Measurements from ENCODE around the gene SHANK1.
A peak's percentile ranks its signal among the peaks of the same experiment; 100 is the strongest.
"Not testable (repeated sequence)": the region's sequence is repeated elsewhere in the genome, so short reads cannot be mapped to it uniquely, and the experiment has no call there.

SHANK1 gene

DNA sequence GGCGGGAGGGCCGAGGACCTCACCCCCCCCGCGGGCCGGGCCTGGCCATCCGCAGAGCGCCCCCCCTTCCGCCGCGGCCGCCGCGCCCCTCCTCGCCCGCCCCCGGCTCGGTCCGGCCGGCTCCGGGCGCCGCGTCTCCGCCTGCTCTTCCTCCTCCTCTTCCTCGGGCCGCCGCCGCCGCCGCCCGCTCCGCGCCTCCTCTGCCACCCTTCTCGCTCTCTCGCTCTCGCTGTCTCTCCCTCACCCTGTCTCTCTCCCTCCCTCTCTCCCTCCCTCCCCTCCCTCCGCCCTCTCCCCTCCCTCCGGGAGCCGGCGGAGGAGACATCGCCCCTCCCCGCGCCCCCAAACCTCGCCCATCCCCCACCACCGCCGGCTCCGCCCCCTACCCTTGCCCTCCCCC, at the start of gene SHANK1:
Gene SHANK1 (minus strand): TSS at position 237 of the 400 bp plus-strand sequence. CDS start 2,883 bp downstream, outside the sequence.
- ChIA-PET CTCF (no interaction called here), POLR2A (no interaction called here)
- peak within 1 kb of the TSS; percentile 62 for H3K4me3 ChIP-seq (ENCODE audit: low read depth, low read length)
- DNase-seq (ENCODE audit: low read depth, low spot score), result no peak
- TF ChIP-seq, protein P1, sequence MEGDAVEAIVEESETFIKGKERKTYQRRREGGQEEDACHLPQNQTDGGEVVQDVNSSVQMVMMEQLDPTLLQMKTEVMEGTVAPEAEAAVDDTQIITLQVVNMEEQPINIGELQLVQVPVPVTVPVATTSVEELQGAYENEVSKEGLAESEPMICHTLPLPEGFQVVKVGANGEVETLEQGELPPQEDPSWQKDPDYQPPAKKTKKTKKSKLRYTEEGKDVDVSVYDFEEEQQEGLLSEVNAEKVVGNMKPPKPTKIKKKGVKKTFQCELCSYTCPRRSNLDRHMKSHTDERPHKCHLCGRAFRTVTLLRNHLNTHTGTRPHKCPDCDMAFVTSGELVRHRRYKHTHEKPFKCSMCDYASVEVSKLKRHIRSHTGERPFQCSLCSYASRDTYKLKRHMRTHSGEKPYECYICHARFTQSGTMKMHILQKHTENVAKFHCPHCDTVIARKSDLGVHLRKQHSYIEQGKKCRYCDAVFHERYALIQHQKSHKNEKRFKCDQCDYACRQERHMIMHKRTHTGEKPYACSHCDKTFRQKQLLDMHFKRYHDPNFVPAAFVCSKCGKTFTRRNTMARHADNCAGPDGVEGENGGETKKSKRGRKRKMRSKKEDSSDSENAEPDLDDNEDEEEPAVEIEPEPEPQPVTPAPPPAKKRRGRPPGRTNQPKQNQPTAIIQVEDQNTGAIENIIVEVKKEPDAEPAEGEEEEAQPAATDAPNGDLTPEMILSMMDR (IDR thresholded peaks at IDR 0.05; ENCODE audit: insufficient read depth, low read length, missing control alignments), result no peak

DNA sequence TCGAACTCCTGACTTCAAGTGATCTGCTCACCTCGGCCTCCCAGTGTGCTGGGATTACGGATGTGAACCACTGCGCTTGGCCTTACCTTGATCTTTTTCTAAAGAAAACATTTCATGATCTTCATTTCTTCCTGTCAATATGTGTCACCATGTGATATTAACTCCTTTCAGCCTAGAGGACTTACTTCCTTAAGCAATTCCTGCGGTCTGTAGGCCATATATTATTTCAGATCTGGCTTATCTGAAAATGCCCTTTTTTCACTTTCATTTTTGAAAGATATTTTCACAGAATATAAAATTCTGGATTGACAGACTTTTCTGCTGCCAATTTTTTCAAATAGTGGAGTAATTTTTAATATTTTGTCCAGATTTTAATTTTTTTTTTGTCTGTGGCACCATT, 48.7 kb upstream of the SHANK1 start:
- TF ChIP-seq, protein P1 (IDR thresholded peaks at IDR 0.05; ENCODE audit: insufficient read depth, low read length, missing control alignments), result no peak
- POLR2A ChIA-PET, result no interaction called here
- DNase-seq (ENCODE audit: low read depth, low spot score), result no peak
- H3K4me3 ChIP-seq (ENCODE audit: low read depth, low read length), result no peak overlapping the region
- CTCF ChIA-PET, result interaction anchor here (1.4 kb wide), 1 partner anchor 43 kb away, joined by 3 read pairs; no protein-coding TSS in a partner anchor

DNA sequence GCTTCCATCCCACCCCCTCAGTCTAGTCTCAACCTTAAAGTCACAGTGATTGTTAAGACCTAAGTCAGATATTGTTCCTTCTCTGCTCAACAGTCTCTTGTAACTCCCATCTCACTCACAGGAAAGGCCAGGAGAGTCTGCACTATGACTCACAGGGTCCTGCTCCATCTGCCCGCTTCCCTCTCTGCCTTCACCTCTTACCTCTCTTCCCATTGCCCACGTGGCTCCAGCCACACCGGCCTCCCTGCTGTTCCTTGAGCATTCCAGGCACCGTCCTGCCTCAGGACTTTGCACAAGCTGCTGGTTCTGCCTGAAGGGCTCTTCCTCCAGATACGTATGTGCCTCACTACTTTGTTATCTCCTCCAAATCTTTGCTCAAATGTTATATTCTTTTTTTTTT, 47.7 kb upstream of the SHANK1 start:
- CTCF ChIA-PET, result interaction anchor here (1.4 kb wide), 1 partner anchor 42 kb away, joined by 3 read pairs; no protein-coding TSS in a partner anchor
- DNase-seq (ENCODE audit: low read depth, low spot score); H3K4me3 ChIP-seq (ENCODE audit: low read depth, low read length): not testable (repeated sequence)
- POLR2A ChIA-PET, result interaction anchor here (0.6 kb wide), 1 partner anchor 904 kb away, joined by 3 read pairs; no protein-coding TSS in a partner anchor

DNA sequence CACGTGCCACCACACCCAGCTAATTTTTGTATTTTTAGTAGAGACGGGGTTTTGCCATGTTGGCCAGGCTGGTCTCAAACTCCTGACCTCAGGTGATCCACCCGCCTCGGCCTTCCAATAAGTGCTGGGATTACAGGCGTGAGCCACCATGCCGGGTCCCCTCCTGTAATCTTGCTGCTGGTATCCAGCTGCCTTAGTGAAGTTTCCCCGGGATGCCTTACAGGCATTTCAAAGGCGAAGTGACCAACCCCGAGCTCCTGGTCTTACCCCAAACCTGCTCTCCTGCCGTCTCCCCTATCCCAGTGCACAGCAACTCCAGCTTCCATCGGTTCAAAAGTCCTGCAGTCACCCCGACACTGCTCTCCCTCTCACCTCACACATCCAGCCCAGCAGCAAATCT, 47.1 kb upstream of the SHANK1 start:
- ChIA-PET CTCF (interaction anchor here (1.4 kb wide), 1 partner anchor 42 kb away, joined by 3 read pairs; no protein-coding TSS in a partner anchor), POLR2A (interaction anchor here (0.6 kb wide), 1 partner anchor 903 kb away, joined by 3 read pairs; no protein-coding TSS in a partner anchor)

DNA sequence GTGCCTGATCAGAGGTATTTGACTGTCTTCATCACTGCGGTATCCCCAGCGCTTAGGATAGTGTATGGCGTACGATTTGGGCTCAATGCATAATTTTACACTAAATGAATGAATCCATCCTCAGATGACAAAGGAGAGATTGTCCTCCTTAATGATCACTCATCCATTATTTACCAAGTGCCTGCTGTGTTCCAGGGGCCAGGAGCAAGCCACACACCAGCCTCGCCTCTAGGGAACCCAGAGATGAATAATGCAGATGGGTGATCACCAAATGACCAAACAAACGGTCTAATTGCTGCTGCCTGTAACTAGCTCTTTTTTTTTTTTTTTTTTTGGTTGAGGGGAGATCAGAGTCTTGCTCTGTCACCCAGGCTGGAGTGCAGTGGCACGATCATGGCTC, 44.8 kb upstream of the SHANK1 start:
- no peak overlapping the region for H3K4me3 ChIP-seq (ENCODE audit: low read depth, low read length)
- TF ChIP-seq, protein P1 (IDR thresholded peaks at IDR 0.05; ENCODE audit: insufficient read depth, low read length, missing control alignments), result no peak
- CTCF ChIA-PET, result interaction anchor here (1.0 kb wide), 1 partner anchor 8 kb away, joined by 3 read pairs; no protein-coding TSS in a partner anchor
- DNase-seq (ENCODE audit: low read depth, low spot score), result no peak
- POLR2A ChIA-PET, result interaction anchor here (0.6 kb wide), 1 partner anchor 34 kb away, joined by 3 read pairs; no protein-coding TSS in a partner anchor

More for the DNA sequence above, 47.1 kb upstream of the SHANK1 start:
- DNase-seq (ENCODE audit: low read depth, low spot score); H3K4me3 ChIP-seq (ENCODE audit: low read depth, low read length): not testable (repeated sequence)

DNA sequence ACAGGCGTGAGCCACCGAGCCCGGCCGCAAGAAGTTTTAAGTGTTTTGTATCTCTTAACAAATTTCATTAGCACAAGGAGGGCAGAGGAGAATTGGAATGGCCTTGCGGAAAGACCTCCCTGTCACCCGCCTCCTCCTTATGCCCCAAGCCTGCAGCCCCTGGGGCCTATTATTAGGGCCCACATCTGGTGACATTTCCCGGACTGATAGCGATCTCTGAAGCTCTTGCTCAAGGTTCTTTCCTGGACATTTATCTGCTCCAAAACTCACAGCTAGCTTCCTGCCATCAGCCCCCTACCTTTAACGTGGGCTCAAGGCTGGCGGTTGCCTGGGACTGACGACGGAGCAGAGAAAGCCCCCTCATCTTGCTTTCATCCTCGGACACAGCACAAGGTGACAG, 43.9 kb upstream of the SHANK1 start:
- DNase-seq (ENCODE audit: low read depth, low spot score); H3K4me3 ChIP-seq (ENCODE audit: low read depth, low read length); POLR2A ChIA-PET; CTCF ChIA-PET: not testable (repeated sequence)

DNA sequence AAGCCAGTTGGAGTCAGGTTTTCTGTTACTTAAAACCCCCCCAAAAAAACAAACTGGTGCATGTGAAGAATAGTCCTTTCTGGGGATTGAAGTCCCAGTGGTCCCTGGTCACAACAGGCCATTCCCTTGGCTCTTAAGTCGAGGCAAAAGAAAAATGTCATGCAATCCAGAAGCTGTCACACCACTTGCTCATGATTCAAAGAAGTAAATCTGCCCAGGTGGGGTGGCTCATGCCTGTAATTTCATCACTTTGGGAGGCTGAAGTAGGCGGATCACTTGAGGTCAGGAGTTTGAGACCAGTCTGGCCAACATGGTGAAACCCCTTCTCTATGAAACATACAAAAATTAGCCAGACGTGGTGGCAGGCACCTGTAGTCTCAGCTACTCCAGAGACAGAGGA, 41.9 kb upstream of the SHANK1 start:
- CTCF ChIA-PET, result not testable (repeated sequence)

DNA sequence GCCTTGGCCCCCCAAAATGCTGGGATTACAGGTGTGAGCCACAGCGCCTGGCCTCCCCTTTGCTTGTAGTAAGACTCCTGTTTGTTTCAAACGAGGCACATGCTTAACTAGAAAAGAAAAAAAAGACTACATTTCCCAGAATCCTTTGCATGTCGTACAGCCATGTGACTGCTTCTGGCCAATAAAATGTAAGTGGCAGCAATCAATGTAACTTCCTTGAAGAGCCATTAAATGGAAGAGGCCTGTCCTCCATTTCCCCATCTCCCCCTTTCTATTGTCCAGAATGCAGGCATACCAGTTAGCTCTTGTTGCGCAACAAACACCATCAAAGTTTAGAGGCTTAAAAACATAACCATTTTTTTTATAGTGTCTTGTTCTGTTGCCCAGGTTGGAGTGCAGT, 40.3 kb upstream of the SHANK1 start:
- H3K4me3 ChIP-seq (ENCODE audit: low read depth, low read length), result no peak overlapping the region
- ChIA-PET CTCF (interaction anchor here (1.7 kb wide), 1 partner anchor 21 kb away, joined by 3 read pairs; no protein-coding TSS in a partner anchor), POLR2A (no interaction called here)
- DNase-seq (ENCODE audit: low read depth, low spot score), result no peak
- TF ChIP-seq, protein P1 (IDR thresholded peaks at IDR 0.05; ENCODE audit: insufficient read depth, low read length, missing control alignments), result no peak

More for the DNA sequence above, 41.9 kb upstream of the SHANK1 start:
- DNase-seq (ENCODE audit: low read depth, low spot score); H3K4me3 ChIP-seq (ENCODE audit: low read depth, low read length); POLR2A ChIA-PET: not testable (repeated sequence)

DNA sequence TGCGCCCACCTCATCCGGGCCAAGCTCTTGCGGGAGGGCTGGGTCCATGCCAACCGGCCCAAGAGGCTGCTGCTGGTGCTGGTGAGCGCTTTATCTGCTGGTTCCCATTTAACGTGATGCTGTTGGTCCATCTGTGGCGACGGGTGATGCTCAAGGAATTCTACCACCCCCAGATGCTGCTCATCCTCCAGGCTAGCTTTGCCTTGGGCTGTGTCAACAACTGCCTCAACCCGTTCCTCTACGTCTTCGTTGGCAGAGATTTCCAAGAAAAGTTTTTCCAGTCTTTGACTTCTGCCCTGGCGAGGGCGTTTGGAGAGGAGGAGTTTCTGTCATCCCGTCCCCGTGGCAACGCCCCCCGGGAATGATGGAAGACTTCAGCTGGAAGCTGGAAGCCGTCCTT, 39.5 kb upstream of the SHANK1 start:
- H3K4me3 ChIP-seq (ENCODE audit: low read depth, low read length); DNase-seq (ENCODE audit: low read depth, low spot score); POLR2A ChIA-PET; CTCF ChIA-PET: not testable (repeated sequence)

DNA sequence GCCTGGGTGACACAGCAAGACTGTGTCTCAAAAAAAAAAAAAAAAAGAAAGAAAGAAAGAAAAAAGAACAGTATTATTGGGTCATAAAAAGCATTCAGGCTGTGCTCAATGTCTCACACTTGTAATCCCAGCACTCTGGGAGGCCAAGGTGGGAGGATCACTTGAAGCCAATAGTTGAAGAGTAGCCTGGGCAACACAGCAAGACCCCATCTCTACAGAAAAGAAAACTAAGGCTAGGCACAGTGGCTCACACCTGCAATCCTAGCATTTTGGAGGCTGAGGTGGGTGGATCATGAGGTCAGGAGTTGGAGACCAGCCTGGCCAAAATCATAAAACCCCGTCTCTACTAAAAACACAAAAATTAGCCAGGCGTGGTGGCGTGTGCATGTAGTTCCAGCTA, 38.0 kb upstream of the SHANK1 start:
- CTCF ChIA-PET; H3K4me3 ChIP-seq (ENCODE audit: low read depth, low read length); POLR2A ChIA-PET; DNase-seq (ENCODE audit: low read depth, low spot score): not testable (repeated sequence)

DNA sequence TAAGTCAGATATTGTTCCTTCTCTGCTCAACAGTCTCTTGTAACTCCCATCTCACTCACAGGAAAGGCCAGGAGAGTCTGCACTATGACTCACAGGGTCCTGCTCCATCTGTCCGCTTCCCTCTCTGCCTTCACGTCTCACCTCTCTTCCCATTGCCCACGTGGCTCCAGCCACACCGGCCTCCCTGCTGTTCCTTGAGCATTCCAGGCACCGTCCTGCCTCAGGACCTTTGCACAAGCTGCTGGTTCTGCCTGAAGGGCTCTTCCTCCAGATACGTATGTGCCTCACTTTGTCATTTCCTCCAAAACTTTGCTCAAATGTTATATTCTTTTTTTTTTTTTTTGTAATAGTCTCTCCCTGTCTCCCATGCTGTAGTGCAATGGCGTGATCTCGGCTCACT, 36.6 kb upstream of the SHANK1 start:
- H3K4me3 ChIP-seq (ENCODE audit: low read depth, low read length); POLR2A ChIA-PET; DNase-seq (ENCODE audit: low read depth, low spot score): not testable (repeated sequence)
- CTCF ChIA-PET, result interaction anchor here (0.7 kb wide), 1 partner anchor 8 kb away, joined by 3 read pairs; no protein-coding TSS in a partner anchor

Data from AG04449 (cell line).